Activated CD4-positive, alpha-beta memory T cell treated with anti-CD3 and anti-CD28 coated beads for 36 hours (primary cell): Measurements from ENCODE around the gene FMO3. TPM values are rescaled to one million over a fixed set of nuclear protein-coding genes. Genes with fewer than 3 reads are reported as not detected.

Experiments
- CTCF ChIA-PET: fragments of 350-600 bp; sonication (Branson Sonifier 250); formaldehyde crosslinking; loops from one replicate; lab custom pipeline; 2021; ENCODE audit warnings: antibody characterized with exemption, inconsistent platforms; lab: Charles Lee
- POLR2A ChIA-PET: fragments of 350-600 bp; sonication (Branson Sonifier 250); formaldehyde crosslinking; loops from one replicate; lab custom pipeline; 2021; ENCODE audit warnings: antibody characterized with exemption; lab: Charles Lee
- DNase-seq: peaks from one replicate; pipeline ENCODE4 v3.0.0-alpha.2; 2020
- H3K27ac Mint-ChIP-seq: one replicate; pipeline ENCODE4 v1.8.0; 2021; ENCODE audit warnings: mixed read lengths
- H3K27me3 Mint-ChIP-seq: one replicate; pipeline ENCODE4 v1.8.0; 2021; ENCODE audit warnings: mixed read lengths
- H3K36me3 Mint-ChIP-seq: one replicate; pipeline ENCODE4 v1.8.0; 2021; ENCODE audit warnings: mixed read lengths
- H3K4me1 Mint-ChIP-seq: one replicate; pipeline ENCODE4 v1.8.0; 2021; ENCODE audit warnings: low read depth, mixed read lengths
- H3K4me3 Mint-ChIP-seq: one replicate; pipeline ENCODE4 v1.8.0; 2021; ENCODE audit warnings: mild to moderate bottlenecking, mixed read lengths
- H3K9me3 Mint-ChIP-seq: one replicate; pipeline ENCODE4 v1.8.0; 2021; ENCODE audit warnings: mixed read lengths
- intact Hi-C: fragments of 100-400 bp; cut with micrococcal nuclease; formaldehyde crosslinking; loops from one replicate; pipeline ENCODE4 v1.15.1; 2023
- total RNA-seq, 2 experiments: library from RNA; stranded (reverse); gene quantifications; one replicate each; pipeline ENCODE4 v1.2.3, GENCODE V29; 2021

Gene FMO3
- total RNA-seq, 2 experiments from 2014 or later: not detected

- ChIA-PET POLR2A (no interaction called here), CTCF (no interaction called here)
- DNase-seq: no peak
- Mint-ChIP-seq H3K9me3 (no peaks in the 10 kb centered on the region), H3K4me1 (no peaks in the 10 kb centered on the region), H3K4me3 (no peak overlapping the region), H3K27me3 (peaks cover 11% of the 10 kb centered on the region), H3K36me3 (no peaks in the 10 kb centered on the region), H3K27ac (no peak overlapping the region)
- intact Hi-C loops: no loop called here
Measured at GRCh38 chr1:171141688-171142415, 51.1 kb downstream of the FMO3 start.

- ChIA-PET POLR2A (no interaction called here), CTCF (no interaction called here)
- H3K4me3 Mint-ChIP-seq: no peak overlapping the region
- no peak for DNase-seq
- no peak overlapping the region for H3K27ac Mint-ChIP-seq
- peaks cover 12% of the 10 kb centered on the region for H3K27me3 Mint-ChIP-seq
- H3K9me3 Mint-ChIP-seq: no peaks in the 10 kb centered on the region
- no peaks in the 10 kb centered on the region for H3K4me1 Mint-ChIP-seq
- intact Hi-C loops: no loop called here
- H3K36me3 Mint-ChIP-seq: no peaks in the 10 kb centered on the region
Measured at GRCh38 chr1:171142416-171143385, 52.0 kb downstream of the FMO3 start.

GRCh38 chr1:171150156-171150555, 59.5 kb downstream of the FMO3 start:
- intact Hi-C loops: no loop called here
- H3K4me3 Mint-ChIP-seq: no peak overlapping the region
- ChIA-PET CTCF (no interaction called here), POLR2A (no interaction called here)
- peaks cover 7% of the 10 kb centered on the region for H3K27me3 Mint-ChIP-seq
- DNase-seq: no peak
- no peaks in the 10 kb centered on the region for H3K9me3 Mint-ChIP-seq
- no peak overlapping the region for H3K27ac Mint-ChIP-seq
- H3K4me1 Mint-ChIP-seq: no peaks in the 10 kb centered on the region
- H3K36me3 Mint-ChIP-seq: no peaks in the 10 kb centered on the region

GRCh38 chr1:171152549-171152948, 61.8 kb downstream of the FMO3 start:
- ChIA-PET POLR2A (no interaction called here), CTCF (no interaction called here)
- Mint-ChIP-seq H3K27me3 (peaks cover 5% of the 10 kb centered on the region), H3K27ac (no peak overlapping the region), H3K4me1 (no peaks in the 10 kb centered on the region), H3K9me3 (no peaks in the 10 kb centered on the region), H3K36me3 (no peaks in the 10 kb centered on the region), H3K4me3 (no peak overlapping the region)
- intact Hi-C loops: no loop called here
- DNase-seq: no peak

- Mint-ChIP-seq H3K4me1 (no peaks in the 10 kb centered on the region), H3K4me3 (no peak overlapping the region), H3K36me3 (no peaks in the 10 kb centered on the region), H3K9me3 (no peaks in the 10 kb centered on the region), H3K27ac (no peak overlapping the region), H3K27me3 (peaks cover 3% of the 10 kb centered on the region)
- CTCF ChIA-PET: no interaction called here
- POLR2A ChIA-PET: no interaction called here
- no peak for DNase-seq
- intact Hi-C loops: no loop called here
Measured at GRCh38 chr1:171155484-171155883, 64.8 kb downstream of the FMO3 start.

GRCh38 chr1:171158096-171158495, 67.4 kb downstream of the FMO3 start:
- ChIA-PET POLR2A (no interaction called here), CTCF (no interaction called here)
- no peak for DNase-seq
- Mint-ChIP-seq H3K36me3 (no peaks in the 10 kb centered on the region), H3K27me3 (no peaks in the 10 kb centered on the region), H3K4me1 (no peaks in the 10 kb centered on the region), H3K4me3 (no peak overlapping the region), H3K27ac (no peak overlapping the region), H3K9me3 (no peaks in the 10 kb centered on the region)
- intact Hi-C loops: no loop called here

GRCh38 chr1:171158551-171158950, 67.8 kb downstream of the FMO3 start:
- H3K4me3 Mint-ChIP-seq: no peak overlapping the region
- H3K4me1 Mint-ChIP-seq: no peaks in the 10 kb centered on the region
- intact Hi-C loops: no loop called here
- H3K9me3 Mint-ChIP-seq: no peaks in the 10 kb centered on the region
- H3K27ac Mint-ChIP-seq: no peak overlapping the region
- DNase-seq: no peak
- H3K36me3 Mint-ChIP-seq: no peaks in the 10 kb centered on the region
- POLR2A ChIA-PET: no interaction called here
- CTCF ChIA-PET: no interaction called here
- no peaks in the 10 kb centered on the region for H3K27me3 Mint-ChIP-seq

- Mint-ChIP-seq H3K4me3 (no peak overlapping the region), H3K9me3 (no peaks in the 10 kb centered on the region), H3K27ac (no peak overlapping the region), H3K27me3 (no peaks in the 10 kb centered on the region), H3K4me1 (no peaks in the 10 kb centered on the region), H3K36me3 (no peaks in the 10 kb centered on the region)
- DNase-seq: no peak
- ChIA-PET CTCF (no interaction called here), POLR2A (no interaction called here)
- intact Hi-C loops: no loop called here
Measured at GRCh38 chr1:171159148-171159547, 68.4 kb downstream of the FMO3 start.

GRCh38 chr1:171160211-171160610, 69.5 kb downstream of the FMO3 start:
- Mint-ChIP-seq H3K27ac (no peak overlapping the region), H3K27me3 (no peaks in the 10 kb centered on the region), H3K36me3 (no peaks in the 10 kb centered on the region), H3K9me3 (no peaks in the 10 kb centered on the region), H3K4me1 (no peaks in the 10 kb centered on the region), H3K4me3 (no peak overlapping the region)
- DNase-seq: no peak
- intact Hi-C loops: no loop called here
- POLR2A ChIA-PET: no interaction called here
- CTCF ChIA-PET: no interaction called here

GRCh38 chr1:171160639-171161354, 70.1 kb downstream of the FMO3 start:
- no peaks in the 10 kb centered on the region for H3K27me3 Mint-ChIP-seq
- no peak overlapping the region for H3K4me3 Mint-ChIP-seq
- DNase-seq: no peak
- no peak overlapping the region for H3K27ac Mint-ChIP-seq
- ChIA-PET POLR2A (no interaction called here), CTCF (no interaction called here)
- H3K4me1 Mint-ChIP-seq: no peaks in the 10 kb centered on the region
- no peaks in the 10 kb centered on the region for H3K36me3 Mint-ChIP-seq
- intact Hi-C loops: no loop called here
- H3K9me3 Mint-ChIP-seq: no peaks in the 10 kb centered on the region

- no peaks in the 10 kb centered on the region for H3K36me3 Mint-ChIP-seq
- H3K27me3 Mint-ChIP-seq: peaks cover 1% of the 10 kb centered on the region
- H3K27ac Mint-ChIP-seq: no peak overlapping the region
- POLR2A ChIA-PET: no interaction called here
- no peak overlapping the region for H3K4me3 Mint-ChIP-seq
- no peaks in the 10 kb centered on the region for H3K9me3 Mint-ChIP-seq
- CTCF ChIA-PET: no interaction called here
- H3K4me1 Mint-ChIP-seq: no peaks in the 10 kb centered on the region
- intact Hi-C loops: no loop called here
- DNase-seq: no peak
Measured at GRCh38 chr1:171161431-171161830, 70.7 kb downstream of the FMO3 start.

- CTCF ChIA-PET: no interaction called here
- intact Hi-C loops: no loop called here
- Mint-ChIP-seq H3K4me3 (no peak overlapping the region), H3K27ac (no peak overlapping the region), H3K4me1 (no peaks in the 10 kb centered on the region), H3K27me3 (peaks cover 8% of the 10 kb centered on the region), H3K9me3 (no peaks in the 10 kb centered on the region), H3K36me3 (no peaks in the 10 kb centered on the region)
- POLR2A ChIA-PET: no interaction called here
- DNase-seq: no peak
Measured at GRCh38 chr1:171166361-171166760, 75.7 kb downstream of the FMO3 start.
